ENCODE measurements around the gene SECISBP2.

- no peak for TF ChIP-seq CTCF (IDR thresholded peaks at IDR 0.05)
- TF ChIP-seq POLR2A (IDR thresholded peaks at IDR 0.05), result no peak
Measured at GRCh38 chr9:89309608-89310474, 8.5 kb upstream of the SECISBP2 start.

Measured in heart left ventricle (tissue), 13 donors.